Subcutaneous adipose tissue (tissue), 4 donors: ENCODE data around the gene AURKA. TPM values are rescaled to one million over a fixed set of nuclear protein-coding genes. Genes with fewer than 3 reads are reported as not detected.

Experiments used
- total RNA-seq, 4 donors: library from RNA; depleted of rRNA; stranded (reverse); fragments of >200 nt; gene quantifications; one replicate each; pipeline ENCODE4 v1.1.0, GENCODE V29; 2016
- TF ChIP-seq, protein P1 (sequence below): fragments of 450-650 bp; IDR thresholded peaks from one replicate; pipeline ENCODE4 v1.5.1; 2016; ENCODE audit warnings: low read depth, mild to moderate bottlenecking, control low read depth, antibody characterized with exemption, moderate library complexity

Gene AURKA
- total RNA-seq, 4 donors from 2014 or later = 1.5 to 5.9 (median 2.3) TPM

DNA sequence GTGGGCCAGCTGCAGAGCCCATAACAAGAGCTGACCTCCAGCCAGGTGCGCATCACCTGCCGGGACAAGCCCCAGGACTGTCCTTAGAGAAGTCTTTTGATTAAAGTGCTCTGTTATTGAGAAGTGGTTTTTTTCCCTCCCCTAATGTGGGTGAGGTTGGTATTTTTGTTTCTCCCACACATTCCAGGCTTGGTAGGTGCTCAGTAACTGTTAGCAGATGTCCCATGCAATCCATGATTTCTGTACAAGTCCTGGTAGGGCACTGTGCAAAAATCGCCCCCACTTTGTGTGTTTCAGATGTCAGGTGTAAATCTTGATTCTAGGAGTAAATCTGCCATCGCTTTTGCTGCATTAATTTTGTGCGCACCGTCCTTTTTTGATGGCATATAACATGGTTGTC is 28.5 kb downstream of the AURKA start:
- TF ChIP-seq, protein P1, sequence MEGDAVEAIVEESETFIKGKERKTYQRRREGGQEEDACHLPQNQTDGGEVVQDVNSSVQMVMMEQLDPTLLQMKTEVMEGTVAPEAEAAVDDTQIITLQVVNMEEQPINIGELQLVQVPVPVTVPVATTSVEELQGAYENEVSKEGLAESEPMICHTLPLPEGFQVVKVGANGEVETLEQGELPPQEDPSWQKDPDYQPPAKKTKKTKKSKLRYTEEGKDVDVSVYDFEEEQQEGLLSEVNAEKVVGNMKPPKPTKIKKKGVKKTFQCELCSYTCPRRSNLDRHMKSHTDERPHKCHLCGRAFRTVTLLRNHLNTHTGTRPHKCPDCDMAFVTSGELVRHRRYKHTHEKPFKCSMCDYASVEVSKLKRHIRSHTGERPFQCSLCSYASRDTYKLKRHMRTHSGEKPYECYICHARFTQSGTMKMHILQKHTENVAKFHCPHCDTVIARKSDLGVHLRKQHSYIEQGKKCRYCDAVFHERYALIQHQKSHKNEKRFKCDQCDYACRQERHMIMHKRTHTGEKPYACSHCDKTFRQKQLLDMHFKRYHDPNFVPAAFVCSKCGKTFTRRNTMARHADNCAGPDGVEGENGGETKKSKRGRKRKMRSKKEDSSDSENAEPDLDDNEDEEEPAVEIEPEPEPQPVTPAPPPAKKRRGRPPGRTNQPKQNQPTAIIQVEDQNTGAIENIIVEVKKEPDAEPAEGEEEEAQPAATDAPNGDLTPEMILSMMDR = no peak

DNA sequence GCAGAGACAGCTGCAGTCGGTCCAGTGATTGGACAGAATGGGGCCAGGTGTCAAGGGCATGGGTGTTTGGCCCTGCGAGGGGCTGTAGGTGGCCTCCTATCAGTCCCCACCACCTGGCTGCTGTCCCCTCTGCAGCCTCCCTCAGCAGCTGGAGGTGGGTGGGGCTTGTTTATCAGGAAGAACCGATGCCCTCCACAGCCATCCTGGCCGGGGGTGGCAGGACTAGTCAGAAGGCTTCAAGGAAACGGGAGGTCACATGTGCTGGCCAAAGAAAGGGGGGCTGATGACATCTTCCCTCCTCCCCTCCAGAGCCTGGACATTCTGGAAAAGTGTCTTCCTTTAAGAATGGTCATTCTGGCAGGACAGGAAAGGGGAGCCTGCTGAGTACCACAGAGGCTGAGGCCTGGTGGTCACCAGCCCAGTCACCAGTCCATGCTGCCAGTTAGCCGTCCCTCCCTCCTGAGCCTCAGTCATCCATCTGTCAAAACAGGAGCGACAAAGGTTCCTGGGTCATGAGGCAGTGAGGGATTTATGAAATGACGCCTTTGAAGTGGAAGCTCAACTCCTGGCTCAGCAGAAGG is 29.1 kb downstream of the AURKA start:
- TF ChIP-seq, protein P1 = no peak

DNA sequence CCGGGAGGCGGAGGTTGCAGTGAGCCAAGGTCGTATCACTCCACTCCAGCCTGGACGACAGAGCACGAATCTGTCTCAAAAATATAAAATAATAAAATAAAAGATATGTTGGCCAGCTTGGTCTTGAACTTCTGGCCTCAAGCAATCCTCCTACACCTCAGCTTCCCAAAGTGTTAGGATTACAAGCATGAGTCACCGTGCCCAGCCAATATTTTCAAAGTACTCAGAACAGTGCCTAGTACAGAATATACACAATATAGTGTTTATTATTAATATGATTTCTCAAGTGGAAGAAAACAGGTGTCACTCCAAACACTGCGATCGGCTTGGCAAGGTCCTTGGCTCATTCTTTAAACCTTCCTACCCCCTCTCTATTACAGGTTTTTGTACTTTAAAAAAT is 30.1 kb downstream of the AURKA start:
- TF ChIP-seq, protein P1 = no peak

DNA sequence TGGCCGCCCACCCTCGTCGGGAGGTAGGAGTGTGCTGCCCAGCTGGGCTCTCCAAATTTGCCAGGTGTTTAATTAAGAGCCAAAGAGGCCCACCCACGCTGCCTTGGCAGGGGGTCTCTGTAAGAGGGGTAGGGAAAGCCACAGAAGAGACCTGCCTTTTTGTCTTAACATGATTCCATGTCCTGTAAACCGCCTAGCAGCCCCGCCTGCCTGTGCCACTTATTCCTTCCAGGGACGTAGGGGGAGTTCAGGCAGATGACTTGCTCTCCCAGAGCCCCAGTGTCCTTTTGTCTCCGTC is 31.2 kb downstream of the AURKA start:
- TF ChIP-seq, protein P1 = no peak

DNA sequence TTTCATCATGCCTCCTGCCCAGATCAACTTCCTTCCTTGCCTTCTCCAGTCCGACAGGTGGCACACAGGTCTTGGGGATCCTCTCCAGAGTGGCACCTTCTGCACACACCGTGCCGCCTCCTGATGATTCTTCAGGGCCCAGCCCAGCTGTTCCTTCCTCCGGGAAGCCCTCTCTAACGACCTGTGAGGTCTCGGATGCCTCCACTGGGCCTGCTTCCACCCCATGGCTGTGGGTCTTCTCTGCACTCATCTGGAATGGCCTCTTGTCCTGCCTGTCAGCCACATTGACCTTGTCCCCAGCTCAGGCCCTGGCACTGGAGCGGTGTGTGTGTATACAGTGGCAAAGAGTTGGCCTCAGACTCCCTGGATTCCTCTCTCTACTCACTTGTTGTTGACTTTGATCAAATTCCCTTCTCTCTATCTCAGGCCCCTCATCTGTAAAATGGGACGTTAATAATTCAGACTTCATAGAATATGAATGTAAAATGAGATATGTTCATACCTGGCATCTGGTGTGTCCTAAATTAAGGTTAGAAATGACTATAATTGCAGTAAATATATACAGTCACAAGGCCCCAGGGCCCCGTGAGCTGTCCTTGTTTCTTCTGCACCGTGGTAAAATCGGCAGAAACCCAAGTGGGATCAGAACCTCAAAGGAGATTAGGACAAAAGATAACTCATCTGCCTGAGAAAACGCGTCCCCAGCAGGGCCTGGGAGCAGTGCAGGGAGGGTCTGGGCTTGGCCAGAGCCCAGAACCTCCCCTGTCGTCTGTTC is 31.7 kb downstream of the AURKA start:
- TF ChIP-seq, protein P1 = no peak

DNA sequence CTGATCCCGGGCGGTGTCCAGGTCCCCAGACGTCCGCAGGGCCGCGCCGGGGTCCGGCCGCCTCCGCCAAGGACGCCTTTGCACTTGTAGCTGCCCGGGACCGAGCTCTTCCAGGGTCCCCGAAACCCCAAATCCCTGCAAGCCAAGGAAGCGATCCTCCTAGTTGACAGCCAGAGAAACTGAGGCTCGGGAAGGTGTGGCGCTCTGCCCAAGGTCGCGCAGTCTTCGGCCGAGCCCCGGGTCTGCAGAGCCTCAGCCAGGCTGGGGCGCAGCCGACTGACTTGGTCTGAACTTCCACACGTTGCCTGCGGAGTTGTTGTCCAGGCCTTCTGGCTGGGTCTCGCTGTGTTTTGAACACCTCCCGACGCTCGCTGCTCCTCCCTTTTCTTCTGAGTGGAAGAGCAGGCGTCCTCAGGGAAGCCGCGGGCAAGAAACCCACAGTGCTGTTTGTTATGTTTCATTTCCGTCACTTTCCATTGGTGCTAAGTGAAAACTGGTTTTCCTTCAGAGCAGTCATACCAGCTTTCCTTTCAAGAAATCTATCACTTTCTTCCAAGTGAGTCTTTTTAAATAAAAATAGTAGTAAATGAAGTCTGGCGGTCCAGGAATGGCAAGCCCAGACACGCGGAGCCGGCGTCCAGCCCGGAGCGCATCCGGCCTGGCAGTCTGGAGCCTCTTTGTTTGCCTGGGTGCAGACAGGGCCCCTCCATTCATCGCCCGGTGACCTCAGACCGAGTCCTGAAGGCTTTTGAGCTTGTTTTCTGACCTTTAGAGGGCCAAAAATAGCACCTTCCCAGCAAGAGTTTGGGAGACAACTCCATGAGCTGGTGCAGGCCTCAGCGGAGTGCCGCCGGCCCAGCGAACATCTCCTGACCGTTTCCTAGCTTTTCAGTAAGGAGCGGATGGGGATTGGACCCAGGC is 32.5 kb downstream of the AURKA start:
- TF ChIP-seq, protein P1 = no peak
